GM12865 (cell line): ENCODE data around the gene TEX35.

ENCODE experiments used
- DNase-seq: peaks from one replicate; pipeline ENCODE4 v3.0.0; 2010; ENCODE audit warnings: low read depth
- H3K4me3 ChIP-seq: 2 replicates; pipeline ENCODE4 v1.5.1; 2011; ENCODE audit warnings: mild to moderate bottlenecking, low read depth, low read length, control low read depth
- CTCF ChIP-seq: IDR thresholded peaks from 2 replicates; pipeline ENCODE4 v1.5.1; 2011; ENCODE audit warnings: low read length, control low read depth, low read depth, inconsistent platforms; ENCODE audit not compliant: insufficient read depth; ENCODE audit errors: missing control alignments

The TEX35 gene

GRCh38 chr1:178571807-178572206 is 58.9 kb downstream of the TEX35 start:
- no peak overlapping the region for H3K4me3 ChIP-seq
- no peak for TF ChIP-seq CTCF
- no peak for DNase-seq
